Measurements from ENCODE around the gene CCDC9.
"Not testable (repeated sequence)": the region's sequence is repeated elsewhere in the genome, so short reads cannot be mapped to it uniquely, and the experiment has no call there.

CCDC9 gene

GRCh38 chr19:47280183-47280797, 24.0 kb downstream of the CCDC9 start:
- Mint-ChIP-seq H3K9me3 (no peaks in the 10 kb centered on the region), H3K4me1 (ENCODE audit: low read depth) (peaks cover 11% of the 10 kb centered on the region), H3K4me3 (no peak overlapping the region), H3K27me3 (ENCODE audit: low read depth) (no peaks in the 10 kb centered on the region), H3K36me3 (ENCODE audit: low read depth) (peaks cover 6% of the 10 kb centered on the region), H3K27ac (no peak overlapping the region)

- Mint-ChIP-seq H3K27ac (no peak overlapping the region), H3K36me3 (ENCODE audit: low read depth) (no peaks in the 10 kb centered on the region), H3K9me3 (no peaks in the 10 kb centered on the region), H3K4me1 (ENCODE audit: low read depth) (peaks cover 1% of the 10 kb centered on the region), H3K27me3 (ENCODE audit: low read depth) (no peaks in the 10 kb centered on the region), H3K4me3 (no peak overlapping the region)
Measured at GRCh38 chr19:47283405-47284059, 27.2 kb downstream of the CCDC9 start.

- Mint-ChIP-seq H3K27ac (peak overlapping the region; percentile 8), H3K36me3 (ENCODE audit: low read depth) (no peaks in the 10 kb centered on the region), H3K4me1 (ENCODE audit: low read depth) (peaks cover 1% of the 10 kb centered on the region), H3K4me3 (no peak overlapping the region), H3K27me3 (ENCODE audit: low read depth) (no peaks in the 10 kb centered on the region), H3K9me3 (no peaks in the 10 kb centered on the region)
Measured at GRCh38 chr19:47284324-47284899, 28.1 kb downstream of the CCDC9 start.

GRCh38 chr19:47296036-47296435, 39.7 kb downstream of the CCDC9 start:
- Mint-ChIP-seq H3K9me3 (no peaks in the 10 kb centered on the region), H3K27ac (no peak overlapping the region), H3K4me3 (no peak overlapping the region), H3K4me1 (ENCODE audit: low read depth) (peaks cover 6% of the 10 kb centered on the region), H3K36me3 (ENCODE audit: low read depth) (peaks cover 2% of the 10 kb centered on the region), H3K27me3 (ENCODE audit: low read depth) (no peaks in the 10 kb centered on the region)

GRCh38 chr19:47300867-47301266, 44.5 kb downstream of the CCDC9 start:
- not testable (repeated sequence) for H3K4me1 Mint-ChIP-seq (ENCODE audit: low read depth); H3K4me3 Mint-ChIP-seq; H3K27me3 Mint-ChIP-seq (ENCODE audit: low read depth); H3K9me3 Mint-ChIP-seq; H3K36me3 Mint-ChIP-seq (ENCODE audit: low read depth); H3K27ac Mint-ChIP-seq

GRCh38 chr19:47302249-47302648, 45.9 kb downstream of the CCDC9 start:
- no peak overlapping the region for H3K4me3 Mint-ChIP-seq
- H3K4me1 Mint-ChIP-seq (ENCODE audit: low read depth): peaks cover 6% of the 10 kb centered on the region
- no peaks in the 10 kb centered on the region for H3K9me3 Mint-ChIP-seq

GRCh38 chr19:47303966-47304365, 47.6 kb downstream of the CCDC9 start:
- Mint-ChIP-seq H3K27ac (no peak overlapping the region), H3K27me3 (ENCODE audit: low read depth) (peaks cover 6% of the 10 kb centered on the region), H3K36me3 (ENCODE audit: low read depth) (no peaks in the 10 kb centered on the region), H3K4me3 (no peak overlapping the region), H3K4me1 (ENCODE audit: low read depth) (peaks cover 6% of the 10 kb centered on the region), H3K9me3 (no peaks in the 10 kb centered on the region)

More at GRCh38 chr19:47302249-47302648, 45.9 kb downstream of the CCDC9 start:
- H3K36me3 Mint-ChIP-seq (ENCODE audit: low read depth): no peaks in the 10 kb centered on the region
- H3K27me3 Mint-ChIP-seq (ENCODE audit: low read depth): peaks cover 6% of the 10 kb centered on the region
- H3K27ac Mint-ChIP-seq: no peak overlapping the region

- H3K9me3 Mint-ChIP-seq: no peaks in the 10 kb centered on the region
- H3K4me3 Mint-ChIP-seq: no peak overlapping the region
- H3K4me1 Mint-ChIP-seq (ENCODE audit: low read depth): peaks cover 6% of the 10 kb centered on the region
- H3K36me3 Mint-ChIP-seq (ENCODE audit: low read depth): no peaks in the 10 kb centered on the region
- H3K27ac Mint-ChIP-seq: no peak overlapping the region
- H3K27me3 Mint-ChIP-seq (ENCODE audit: low read depth): peaks cover 6% of the 10 kb centered on the region
Measured at GRCh38 chr19:47305309-47305751, 49.0 kb downstream of the CCDC9 start.

- H3K9me3 Mint-ChIP-seq: no peaks in the 10 kb centered on the region
- H3K27ac Mint-ChIP-seq: no peak overlapping the region
- peaks cover 6% of the 10 kb centered on the region for H3K27me3 Mint-ChIP-seq (ENCODE audit: low read depth)
- H3K36me3 Mint-ChIP-seq (ENCODE audit: low read depth): no peaks in the 10 kb centered on the region
- peaks cover 5% of the 10 kb centered on the region for H3K4me1 Mint-ChIP-seq (ENCODE audit: low read depth)
- H3K4me3 Mint-ChIP-seq: no peak overlapping the region
Measured at GRCh38 chr19:47306303-47306702, 50.0 kb downstream of the CCDC9 start.

- Mint-ChIP-seq H3K36me3 (ENCODE audit: low read depth) (no peaks in the 10 kb centered on the region), H3K27me3 (ENCODE audit: low read depth) (peaks cover 10% of the 10 kb centered on the region), H3K4me1 (ENCODE audit: low read depth) (peaks cover 5% of the 10 kb centered on the region), H3K4me3 (no peak overlapping the region), H3K9me3 (no peaks in the 10 kb centered on the region), H3K27ac (no peak overlapping the region)
Measured at GRCh38 chr19:47309038-47309437, 52.7 kb downstream of the CCDC9 start.

GRCh38 chr19:47309608-47310007, 53.3 kb downstream of the CCDC9 start, which contains the start of gene C5AR1:
Gene C5AR1, plus strand, starts transcription at chr19:47309861. Its CDS starts 35 bp downstream, at chr19:47309896.
- Mint-ChIP-seq H3K9me3 (no peaks in the 10 kb centered on the region), H3K4me3 (no peak within 1 kb of the TSS), H3K4me1 (ENCODE audit: low read depth) (peaks cover 5% of the 10 kb centered on the region), H3K36me3 (ENCODE audit: low read depth) (no peaks in the 10 kb centered on the region), H3K27ac (no peak within 1 kb of the TSS), H3K27me3 (ENCODE audit: low read depth) (peaks cover 10% of the 10 kb centered on the region)

GRCh38 chr19:47310323-47310722, 54.0 kb downstream of the CCDC9 start:
- Mint-ChIP-seq H3K9me3 (no peaks in the 10 kb centered on the region), H3K36me3 (ENCODE audit: low read depth) (no peaks in the 10 kb centered on the region), H3K27me3 (ENCODE audit: low read depth) (peaks cover 10% of the 10 kb centered on the region), H3K27ac (no peak overlapping the region), H3K4me3 (no peak overlapping the region), H3K4me1 (ENCODE audit: low read depth) (peaks cover 2% of the 10 kb centered on the region)

- Mint-ChIP-seq H3K4me3 (no peak overlapping the region), H3K36me3 (ENCODE audit: low read depth) (no peaks in the 10 kb centered on the region), H3K27ac (no peak overlapping the region), H3K9me3 (no peaks in the 10 kb centered on the region), H3K27me3 (ENCODE audit: low read depth) (peaks cover 10% of the 10 kb centered on the region), H3K4me1 (ENCODE audit: low read depth) (no peaks in the 10 kb centered on the region)
Measured at GRCh38 chr19:47310819-47311218, 54.5 kb downstream of the CCDC9 start.

GRCh38 chr19:47312366-47313006, 56.2 kb downstream of the CCDC9 start:
- H3K4me1 Mint-ChIP-seq (ENCODE audit: low read depth): no peaks in the 10 kb centered on the region
- H3K27me3 Mint-ChIP-seq (ENCODE audit: low read depth): peaks cover 10% of the 10 kb centered on the region
- H3K27ac Mint-ChIP-seq: no peak overlapping the region
- H3K36me3 Mint-ChIP-seq (ENCODE audit: low read depth): no peaks in the 10 kb centered on the region
- H3K9me3 Mint-ChIP-seq: no peaks in the 10 kb centered on the region
- no peak overlapping the region for H3K4me3 Mint-ChIP-seq
